GM23248 (cell line): ENCODE measurements around the gene SIVA1.
"Not testable (repeated sequence)": the region's sequence is repeated elsewhere in the genome, so short reads cannot be mapped to it uniquely, and the experiment has no call there.

Source experiments
- EZH2 ChIP-seq: fragments of 200-600 bp; sonication (generic); IDR thresholded peaks from 2 replicates; pipeline ENCODE4 v1.6.1; 2018; ENCODE audit warnings: antibody characterized with exemption, mild to moderate bottlenecking; ENCODE audit not compliant: insufficient read depth, poor library complexity, severe bottlenecking
- EZH2phosphoT487 ChIP-seq: fragments of 200-600 bp; sonication (generic); IDR thresholded peaks from 2 replicates; pipeline ENCODE4 v1.6.1; 2018; ENCODE audit warnings: antibody characterized with exemption, moderate library complexity, mild to moderate bottlenecking, low read depth; ENCODE audit not compliant: insufficient read depth

DNA sequence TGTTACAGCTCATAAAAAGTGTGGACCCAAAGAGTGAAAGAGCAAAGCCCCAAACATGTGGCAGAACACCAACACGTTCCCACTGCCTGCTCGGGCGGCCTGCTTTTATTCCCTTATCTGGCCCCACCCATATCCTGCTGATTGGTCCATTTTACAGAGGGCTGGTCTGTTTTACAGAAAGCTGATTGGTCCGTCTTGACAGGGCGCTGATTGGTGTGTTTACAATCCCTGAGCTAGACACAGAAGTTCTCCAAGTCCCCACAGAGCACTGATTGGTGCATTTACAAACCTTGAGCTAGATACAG is 2.2 kb upstream of the SIVA1 start:
- not testable (repeated sequence) for TF ChIP-seq EZH2phosphoT487, EZH2
